ENCODE results near the gene NKTR. TPM values are rescaled to one million over a fixed set of nuclear protein-coding genes. Genes with fewer than 3 reads are reported as not detected.
"Not testable (repeated sequence)": the region's sequence is repeated elsewhere in the genome, so short reads cannot be mapped to it uniquely, and the experiment has no call there.

NKTR gene
- 10 to 100 TPM; 61.4 to 75.6 (median 70.5) TPM for total RNA-seq
- long read RNA-seq, donor 1, partial matches to known transcripts = 7 of 19 reads
- long read RNA-seq, donor 1, other reads (novel, unspliced or antisense) = 11 of 19 reads
- long read RNA-seq, donor 2, partial matches to known transcripts = 14 of 20 reads
- long read RNA-seq, donor 2, other reads (novel, unspliced or antisense) = 6 of 20 reads

GRCh38 chr3:42600111-42600957, at the start of gene NKTR:
Gene NKTR (plus strand): TSS chr3:42600686. CDS start chr3:42601007, 321 bp downstream.
- H3K4me1 ChIP-seq (ENCODE audit: low read depth) = peaks cover 19% of the 10 kb centered on the region
- peak; percentile 96 for ATAC-seq
- DNase-seq = peak; percentile 99 to 100 (median 99)
- intact Hi-C loops (cut with DNase I, micrococcal nuclease) = no loop called here
- H3K9me3 ChIP-seq = no peaks in the 10 kb centered on the region
- H3K36me3 ChIP-seq (ENCODE audit: low read depth) = no peaks in the 10 kb centered on the region
- peak within 1 kb of the TSS; percentile 81 for H3K4me3 ChIP-seq
- TF ChIP-seq, protein P1, sequence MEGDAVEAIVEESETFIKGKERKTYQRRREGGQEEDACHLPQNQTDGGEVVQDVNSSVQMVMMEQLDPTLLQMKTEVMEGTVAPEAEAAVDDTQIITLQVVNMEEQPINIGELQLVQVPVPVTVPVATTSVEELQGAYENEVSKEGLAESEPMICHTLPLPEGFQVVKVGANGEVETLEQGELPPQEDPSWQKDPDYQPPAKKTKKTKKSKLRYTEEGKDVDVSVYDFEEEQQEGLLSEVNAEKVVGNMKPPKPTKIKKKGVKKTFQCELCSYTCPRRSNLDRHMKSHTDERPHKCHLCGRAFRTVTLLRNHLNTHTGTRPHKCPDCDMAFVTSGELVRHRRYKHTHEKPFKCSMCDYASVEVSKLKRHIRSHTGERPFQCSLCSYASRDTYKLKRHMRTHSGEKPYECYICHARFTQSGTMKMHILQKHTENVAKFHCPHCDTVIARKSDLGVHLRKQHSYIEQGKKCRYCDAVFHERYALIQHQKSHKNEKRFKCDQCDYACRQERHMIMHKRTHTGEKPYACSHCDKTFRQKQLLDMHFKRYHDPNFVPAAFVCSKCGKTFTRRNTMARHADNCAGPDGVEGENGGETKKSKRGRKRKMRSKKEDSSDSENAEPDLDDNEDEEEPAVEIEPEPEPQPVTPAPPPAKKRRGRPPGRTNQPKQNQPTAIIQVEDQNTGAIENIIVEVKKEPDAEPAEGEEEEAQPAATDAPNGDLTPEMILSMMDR (IDR thresholded peaks at IDR 0.05) = no peak

DNA sequence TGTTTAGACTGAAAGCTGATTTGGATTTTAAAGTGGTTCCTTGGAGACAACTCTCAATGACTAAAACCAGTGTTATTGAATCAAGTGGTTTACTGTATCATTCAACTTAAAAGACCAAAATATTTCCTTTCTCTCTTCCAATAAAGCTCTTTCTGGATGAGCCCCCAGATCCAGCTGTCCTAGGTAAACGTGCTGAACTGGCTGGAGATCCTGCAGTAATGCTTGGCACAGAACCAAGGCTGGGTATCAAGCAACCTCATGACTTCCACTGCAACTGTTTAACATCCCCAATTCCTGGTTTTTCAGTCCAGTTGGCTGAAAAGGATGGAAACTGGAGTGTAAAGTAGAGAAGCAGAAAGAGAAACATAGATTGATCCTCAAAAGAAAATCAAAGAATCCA, 47.7 kb upstream of the NKTR start:
- intact Hi-C loops (cut with DNase I, micrococcal nuclease) = no loop called here
- Histone ChIP-seq H3K4me1 (ENCODE audit: low read depth) (no peaks in the 10 kb centered on the region), H3K9me3 (no peaks in the 10 kb centered on the region), H3K4me3 (no peak overlapping the region), H3K36me3 (ENCODE audit: low read depth) (no peaks in the 10 kb centered on the region)
- DNase-seq = no peak
- TF ChIP-seq, protein P1 (IDR thresholded peaks at IDR 0.05) = no peak
- ATAC-seq = no peak

GRCh38 chr3:42556089-42556632, 44.3 kb upstream of the NKTR start:
- Histone ChIP-seq H3K9me3 (no peaks in the 10 kb centered on the region), H3K4me3 (no peak overlapping the region), H3K36me3 (ENCODE audit: low read depth) (no peaks in the 10 kb centered on the region), H3K4me1 (ENCODE audit: low read depth) (no peaks in the 10 kb centered on the region)
- no peak for DNase-seq
- TF ChIP-seq, protein P1 (IDR thresholded peaks at IDR 0.05) = no peak
- peak; percentile 84 for ATAC-seq
- intact Hi-C loops (cut with DNase I, micrococcal nuclease) = no loop called here

- ATAC-seq; H3K4me1 ChIP-seq (ENCODE audit: low read depth); H3K36me3 ChIP-seq (ENCODE audit: low read depth); DNase-seq; H3K9me3 ChIP-seq; intact Hi-C loops (cut with DNase I, micrococcal nuclease); H3K4me3 ChIP-seq: not testable (repeated sequence)
These were observed 43.7 kb upstream of the NKTR start for GRCh38 chr3:42556817-42557216.

DNA sequence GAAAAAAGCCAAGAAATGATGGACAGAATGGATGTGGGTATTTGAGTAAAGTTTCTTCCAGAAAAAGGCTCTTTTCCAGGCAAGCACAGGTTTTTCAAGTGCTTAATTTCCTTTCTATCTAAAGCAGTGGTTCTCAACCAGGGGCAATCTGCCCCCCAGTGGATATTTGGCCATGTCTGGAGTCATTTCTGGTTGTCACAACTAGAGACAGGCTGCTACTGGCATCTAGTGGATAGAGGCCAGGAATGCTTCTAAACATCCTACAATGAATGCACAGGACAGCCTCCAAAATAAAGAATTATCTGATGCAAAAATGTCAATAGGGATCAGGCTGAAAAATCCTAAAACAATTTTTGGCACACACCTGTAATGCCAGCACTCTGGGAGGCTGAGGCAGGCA, 42.6 kb upstream of the NKTR start:
- no peak overlapping the region for H3K4me3 ChIP-seq
- DNase-seq (no peak), ATAC-seq (peak; percentile 42)
- H3K9me3 ChIP-seq = no peaks in the 10 kb centered on the region
- H3K36me3 ChIP-seq (ENCODE audit: low read depth) = no peaks in the 10 kb centered on the region
- intact Hi-C loops (cut with DNase I, micrococcal nuclease) = no loop called here
- no peaks in the 10 kb centered on the region for H3K4me1 ChIP-seq (ENCODE audit: low read depth)
- TF ChIP-seq, protein P1 (IDR thresholded peaks at IDR 0.05) = no peak
